RCC 7860 (cell line): ENCODE data around the gene TNFAIP2.

ENCODE experiments used
- DNase-seq: peaks from one replicate; pipeline ENCODE4 v3.0.0-alpha.2; 2015; ENCODE audit warnings: low spot score
- FAIRE-seq: peaks from 2 replicates; lab custom pipeline; 2012; peaks lifted over from hg19 to GRCh38; lab: Jason Lieb, UNC

Gene TNFAIP2

GRCh38 chr14:103179094-103179493, 55.8 kb downstream of the TNFAIP2 start:
- FAIRE-seq (no peak), DNase-seq (no peak)

GRCh38 chr14:103180331-103180730, 57.1 kb downstream of the TNFAIP2 start:
- DNase-seq (no peak), FAIRE-seq (no peak)

GRCh38 chr14:103184046-103184445, 60.8 kb downstream of the TNFAIP2 start:
- DNase-seq: no peak
- FAIRE-seq: no peak

- DNase-seq: peak; percentile 10
- FAIRE-seq: peak; percentile 45
Observed at GRCh38 chr14:103185051-103186029, 62.1 kb downstream of the TNFAIP2 start.

GRCh38 chr14:103186241-103186822, 63.1 kb downstream of the TNFAIP2 start:
- DNase-seq (no peak), FAIRE-seq (no peak)
